ENCODE data around the gene ADH1C. TPM values are rescaled to one million over a fixed set of nuclear protein-coding genes. Genes with fewer than 3 reads are reported as not detected.

The ADH1C gene
- total and polyA plus RNA-seq, 9 of the 15 experiments (the other 6 are each of a cell fraction or from before 2014, with no cell fraction given), result 0.40 TPM; not detected in 8

GRCh38 chr4:99293357-99293756 is 59.2 kb downstream of the ADH1C start (continued):
- TF ChIP-seq CEBPB (tag; IDR thresholded peaks at IDR 0.05), result no peak
- TF ChIP-seq COPS2 (conservative IDR thresholded peaks at IDR 0.05), result no peak

DNA sequence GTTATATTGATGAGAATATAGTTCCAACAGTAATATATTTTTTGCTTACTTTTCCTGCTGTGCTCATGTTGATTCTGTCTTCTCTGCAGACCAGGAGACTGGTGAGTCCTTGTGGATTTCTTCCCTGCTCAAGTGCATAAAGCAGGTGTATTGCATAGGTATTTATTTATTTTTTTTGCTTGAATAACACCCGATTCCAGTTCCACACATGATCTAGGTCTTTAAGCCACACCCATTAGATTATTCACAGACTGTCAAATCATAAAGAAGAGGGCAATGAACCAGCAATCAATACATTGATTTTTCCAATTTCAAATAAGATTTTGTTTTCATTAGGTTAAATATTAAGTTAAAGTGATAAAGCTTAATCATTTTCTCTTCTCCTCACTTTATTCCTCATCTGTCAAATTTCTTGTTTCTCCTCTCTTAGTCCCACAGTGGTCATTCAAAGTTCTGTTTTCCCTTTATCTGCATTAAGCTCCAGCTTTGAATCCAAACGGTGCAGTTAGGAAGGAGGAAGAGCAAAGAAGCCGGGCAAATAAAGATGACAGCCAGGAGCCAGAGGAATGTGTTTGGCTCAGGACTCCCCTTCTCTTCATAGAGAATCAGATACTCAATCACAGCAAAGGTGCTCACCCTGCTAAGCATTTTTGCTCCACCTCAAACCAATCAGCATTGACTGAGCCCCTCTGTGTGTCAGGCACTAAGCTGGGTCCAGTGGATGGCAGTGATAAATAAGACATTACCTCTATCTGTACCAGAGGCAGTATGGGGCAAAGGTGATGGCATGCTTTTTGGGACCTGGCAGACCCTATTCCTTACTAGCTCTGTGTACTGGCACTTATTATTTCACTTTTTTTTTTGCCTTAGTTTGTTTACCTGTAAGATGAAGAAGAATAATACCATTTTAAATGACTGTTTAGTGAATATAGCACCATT is 61.4 kb downstream of the ADH1C start, which contains the start of gene ADH1A:
Gene ADH1A, minus strand, starts transcription at position 138 of the 939 bp plus-strand sequence. Its CDS starts 71 bp downstream, at position 67.
- Histone ChIP-seq H3K27me3 (ENCODE audit: control insufficient read depth in 2 of 2, insufficient read depth in 2 of 2, low read length in 2 of 2) (no peaks in the 10 kb centered on the region), H3K4me3 (no peak within 1 kb of the TSS), H3K4me2 (ENCODE audit: insufficient read depth, low read length) (no peak within 1 kb of the TSS), H3K36me3 (ENCODE audit: control insufficient read depth, insufficient read depth, low read length) (no peaks in the 10 kb centered on the region), H3K79me2 (ENCODE audit: control insufficient read depth, insufficient read depth, low read length) (no peaks in the 10 kb centered on the region), H3K4me1 (replicated peaks in 1 of 2; ENCODE audit: control insufficient read depth in 2 of 2, insufficient read depth in 2 of 2, low read length in 2 of 2) (no peaks in the 10 kb centered on the region), H3K9me1 (ENCODE audit: control insufficient read depth, insufficient read depth, low read length) (no peaks in the 10 kb centered on the region), H2AFZ (ENCODE audit: low read depth, low read length) (no peak within 1 kb of the TSS), H3K9ac (ENCODE audit: insufficient read depth in 1 of 2, low read depth in 2 of 2, low read length in 2 of 2) (no peak within 1 kb of the TSS), H3K27ac (ENCODE audit: extremely low read depth, low read depth, low read length) (no peak within 1 kb of the TSS), H3K9me3 (replicated peaks; ENCODE audit: control insufficient read depth, insufficient read depth, low read depth, low read length) (no peaks in the 10 kb centered on the region), H4K20me1 (replicated peaks; ENCODE audit: control insufficient read depth, insufficient read depth, low read length) (no peaks in the 10 kb centered on the region)
- POLR2A ChIA-PET, result no interaction called here
- FAIRE-seq, result no peak
- no TSS peak for BruUV-seq (replicated peaks)
- CTCF ChIA-PET (ENCODE audit: low intra/inter-chr PET ratio), result no interaction called here
- intact Hi-C loops (cut with micrococcal nuclease) (no loop called here), in situ Hi-C loops (cut with MboI) (no loop called here)
- ATAC-seq, result no peak
- 0% methylated on average over 3 of the region's 3 CpGs for WGBS (ENCODE audit: insufficient coverage, low coverage, missing lambda C conversion rate)
- no peak for DNase-seq (ENCODE audit: extremely low read depth in 1 of 4, low spot score in 3 of 4)
- no peak for TF ChIP-seq HMG20B (CRISPR knock-in tag; IDR thresholded peaks at IDR 0.05)
- no peak for TF ChIP-seq NR2C1 (IDR thresholded peaks at IDR 0.05)
- no peak for TF ChIP-seq NR2C1 (tag; IDR thresholded peaks at IDR 0.05)
- TF ChIP-seq ZNF639 (CRISPR knock-in tag; conservative IDR thresholded peaks at IDR 0.05 in 1 of 2, IDR thresholded peaks at IDR 0.05 in 1 of 2), result no peak
- TF ChIP-seq, protein P1, sequence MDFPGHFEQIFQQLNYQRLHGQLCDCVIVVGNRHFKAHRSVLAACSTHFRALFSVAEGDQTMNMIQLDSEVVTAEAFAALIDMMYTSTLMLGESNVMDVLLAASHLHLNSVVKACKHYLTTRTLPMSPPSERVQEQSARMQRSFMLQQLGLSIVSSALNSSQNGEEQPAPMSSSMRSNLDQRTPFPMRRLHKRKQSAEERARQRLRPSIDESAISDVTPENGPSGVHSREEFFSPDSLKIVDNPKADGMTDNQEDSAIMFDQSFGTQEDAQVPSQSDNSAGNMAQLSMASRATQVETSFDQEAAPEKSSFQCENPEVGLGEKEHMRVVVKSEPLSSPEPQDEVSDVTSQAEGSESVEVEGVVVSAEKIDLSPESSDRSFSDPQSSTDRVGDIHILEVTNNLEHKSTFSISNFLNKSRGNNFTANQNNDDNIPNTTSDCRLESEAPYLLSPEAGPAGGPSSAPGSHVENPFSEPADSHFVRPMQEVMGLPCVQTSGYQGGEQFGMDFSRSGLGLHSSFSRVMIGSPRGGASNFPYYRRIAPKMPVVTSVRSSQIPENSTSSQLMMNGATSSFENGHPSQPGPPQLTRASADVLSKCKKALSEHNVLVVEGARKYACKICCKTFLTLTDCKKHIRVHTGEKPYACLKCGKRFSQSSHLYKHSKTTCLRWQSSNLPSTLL (IDR thresholded peaks at IDR 0.05), result no peak
- TF ChIP-seq MBD2 (IDR thresholded peaks at IDR 0.05; ENCODE audit: borderline replicate concordance, low read depth), result no peak
- TF ChIP-seq GTF2E2 (tag; IDR thresholded peaks at IDR 0.05), result no peak
- TF ChIP-seq ZNF280B (CRISPR knock-in tag; IDR thresholded peaks at IDR 0.05), result no peak
- no peak for TF ChIP-seq RBM17 (IDR thresholded peaks at IDR 0.05; ENCODE audit: borderline replicate concordance, low read depth, low read length)
- TF ChIP-seq BCOR (IDR thresholded peaks at IDR 0.05), result no peak
- no peak for TF ChIP-seq HES1 (IDR thresholded peaks at IDR 0.05; ENCODE audit: low read depth)
- TF ChIP-seq HNRNPK (IDR thresholded peaks at IDR 0.05; ENCODE audit: low read depth, low read length, poor library complexity, severe bottlenecking), result no peak
